HUES6 (cell line): ENCODE results near the gene ADAMTS19.
"Not testable (repeated sequence)": the region's sequence is repeated elsewhere in the genome, so short reads cannot be mapped to it uniquely, and the experiment has no call there.

Source experiments
- H3K27ac ChIP-seq: 2 replicates; pipeline ENCODE4 v1.7.0; 2013; ENCODE audit warnings: low read depth, mild to moderate bottlenecking, low read length, inconsistent platforms
- H3K27me3 ChIP-seq: 2 replicates; pipeline ENCODE4 v1.6.1; 2013; ENCODE audit warnings: low read length; ENCODE audit not compliant: control insufficient read depth, insufficient read depth
- H3K36me3 ChIP-seq: 2 replicates; pipeline ENCODE4 v1.6.1; 2013; ENCODE audit warnings: low read length; ENCODE audit not compliant: control insufficient read depth, insufficient read depth
- H3K4me1 ChIP-seq: 2 replicates; pipeline ENCODE4 v1.6.1; 2013; ENCODE audit warnings: low read length; ENCODE audit not compliant: control insufficient read depth, insufficient read depth
- H3K4me3 ChIP-seq: 2 replicates; pipeline ENCODE4 v1.5.1; 2013; ENCODE audit warnings: low read depth, low read length
- H3K9ac ChIP-seq: one replicate; pipeline ENCODE4 v1.6.1; 2013; ENCODE audit warnings: mild to moderate bottlenecking, low read length
- H3K9me3 ChIP-seq: 2 replicates; pipeline ENCODE4 v1.6.1; 2013; ENCODE audit warnings: low read depth, low read length; ENCODE audit not compliant: control insufficient read depth, insufficient read depth

ADAMTS19 gene

DNA sequence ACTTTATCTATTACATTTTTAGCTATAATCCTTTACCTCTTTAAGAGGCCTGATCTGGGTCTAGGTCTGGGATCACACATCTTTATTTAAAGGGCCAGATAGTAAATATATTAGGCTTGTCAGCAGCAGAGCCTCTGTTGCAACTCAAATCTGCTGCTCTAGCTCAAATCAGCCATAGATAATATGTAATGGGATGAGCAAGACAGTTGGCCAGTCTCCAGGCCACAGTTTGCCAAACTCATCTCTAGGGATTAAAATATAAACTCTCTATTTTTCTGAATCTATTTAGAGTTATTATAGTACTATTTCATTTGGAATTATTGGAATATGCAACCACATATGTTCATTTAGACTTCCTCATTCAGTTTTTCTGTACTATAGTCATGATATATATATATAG lies 171.9 kb downstream of the ADAMTS19 start:
- no peaks in the 10 kb centered on the region for H3K9me3 ChIP-seq
- H3K9ac ChIP-seq: no peak overlapping the region
- H3K36me3 ChIP-seq: no peaks in the 10 kb centered on the region
- H3K27me3 ChIP-seq: no peaks in the 10 kb centered on the region
- no peak overlapping the region for H3K27ac ChIP-seq
- no peak overlapping the region for H3K4me3 ChIP-seq
- H3K4me1 ChIP-seq: no peaks in the 10 kb centered on the region

GRCh38 chr5:129637501-129637900 lies 177.4 kb downstream of the ADAMTS19 start:
- H3K9me3 ChIP-seq, H3K4me1 ChIP-seq, H3K36me3 ChIP-seq, H3K4me3 ChIP-seq, H3K27ac ChIP-seq, H3K27me3 ChIP-seq, H3K9ac ChIP-seq: not testable (repeated sequence)

- no peaks in the 10 kb centered on the region for H3K36me3 ChIP-seq
- no peaks in the 10 kb centered on the region for H3K4me1 ChIP-seq
- H3K9ac ChIP-seq: no peak overlapping the region
- no peaks in the 10 kb centered on the region for H3K27me3 ChIP-seq
- H3K4me3 ChIP-seq: no peak overlapping the region
- H3K9me3 ChIP-seq: no peaks in the 10 kb centered on the region
- no peak overlapping the region for H3K27ac ChIP-seq
These were observed 179.2 kb downstream of the ADAMTS19 start for GRCh38 chr5:129639331-129639730.

GRCh38 chr5:129652349-129653056 lies 192.4 kb downstream of the ADAMTS19 start:
- Histone ChIP-seq H3K27ac (no peak overlapping the region), H3K4me1 (no peaks in the 10 kb centered on the region; the same call in 1 of the 2 replicates), H3K9me3 (no peaks in the 10 kb centered on the region), H3K9ac (no peak overlapping the region), H3K27me3 (no peaks in the 10 kb centered on the region), H3K36me3 (peaks cover 29% of the 10 kb centered on the region), H3K4me3 (no peak overlapping the region)

GRCh38 chr5:129653057-129653375 lies 192.9 kb downstream of the ADAMTS19 start:
- Histone ChIP-seq H3K27ac (no peak overlapping the region), H3K4me3 (no peak overlapping the region), H3K4me1 (no peaks in the 10 kb centered on the region; the same call in 1 of the 2 replicates), H3K27me3 (no peaks in the 10 kb centered on the region), H3K36me3 (peaks cover 29% of the 10 kb centered on the region), H3K9me3 (no peaks in the 10 kb centered on the region), H3K9ac (no peak overlapping the region)

- Histone ChIP-seq H3K9me3 (no peaks in the 10 kb centered on the region), H3K4me1 (no peaks in the 10 kb centered on the region; the same call in 1 of the 2 replicates), H3K27ac (no peak overlapping the region), H3K9ac (no peak overlapping the region), H3K36me3 (peaks cover 31% of the 10 kb centered on the region), H3K27me3 (no peaks in the 10 kb centered on the region), H3K4me3 (no peak overlapping the region)
These were observed 193.3 kb downstream of the ADAMTS19 start for GRCh38 chr5:129653442-129653841.

GRCh38 chr5:129656952-129657351 lies 196.9 kb downstream of the ADAMTS19 start:
- H3K27me3 ChIP-seq: no peaks in the 10 kb centered on the region
- H3K4me1 ChIP-seq: no peaks in the 10 kb centered on the region; the same call in 1 of the 2 replicates
- H3K4me3 ChIP-seq: no peak overlapping the region
- peaks cover 28% of the 10 kb centered on the region for H3K36me3 ChIP-seq
- H3K9ac ChIP-seq: no peak overlapping the region
- H3K9me3 ChIP-seq: no peaks in the 10 kb centered on the region
- no peak overlapping the region for H3K27ac ChIP-seq

DNA sequence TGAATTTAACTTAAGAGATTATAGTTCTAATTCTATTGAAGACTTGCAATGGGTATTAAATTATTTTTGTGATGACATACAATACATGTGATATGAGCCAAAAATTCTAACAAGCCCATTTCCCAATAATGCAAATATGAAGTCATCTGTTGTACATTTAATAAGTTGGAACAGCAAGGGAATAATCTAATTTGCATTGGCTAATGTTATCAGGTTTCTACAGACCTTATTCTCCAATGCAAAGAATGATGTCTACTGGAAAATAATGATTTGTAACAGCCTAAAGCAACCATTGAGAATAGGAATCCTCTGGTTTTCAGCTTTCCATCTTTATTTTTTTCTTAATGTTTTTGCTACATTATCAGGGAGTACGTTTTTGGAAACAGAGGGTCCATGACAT lies 198.7 kb downstream of the ADAMTS19 start:
- Histone ChIP-seq H3K27me3 (no peaks in the 10 kb centered on the region), H3K9me3 (no peaks in the 10 kb centered on the region), H3K36me3 (peaks cover 28% of the 10 kb centered on the region), H3K4me1 (no peaks in the 10 kb centered on the region; the same call in 1 of the 2 replicates), H3K27ac (no peak overlapping the region), H3K9ac (no peak overlapping the region), H3K4me3 (no peak overlapping the region)

DNA sequence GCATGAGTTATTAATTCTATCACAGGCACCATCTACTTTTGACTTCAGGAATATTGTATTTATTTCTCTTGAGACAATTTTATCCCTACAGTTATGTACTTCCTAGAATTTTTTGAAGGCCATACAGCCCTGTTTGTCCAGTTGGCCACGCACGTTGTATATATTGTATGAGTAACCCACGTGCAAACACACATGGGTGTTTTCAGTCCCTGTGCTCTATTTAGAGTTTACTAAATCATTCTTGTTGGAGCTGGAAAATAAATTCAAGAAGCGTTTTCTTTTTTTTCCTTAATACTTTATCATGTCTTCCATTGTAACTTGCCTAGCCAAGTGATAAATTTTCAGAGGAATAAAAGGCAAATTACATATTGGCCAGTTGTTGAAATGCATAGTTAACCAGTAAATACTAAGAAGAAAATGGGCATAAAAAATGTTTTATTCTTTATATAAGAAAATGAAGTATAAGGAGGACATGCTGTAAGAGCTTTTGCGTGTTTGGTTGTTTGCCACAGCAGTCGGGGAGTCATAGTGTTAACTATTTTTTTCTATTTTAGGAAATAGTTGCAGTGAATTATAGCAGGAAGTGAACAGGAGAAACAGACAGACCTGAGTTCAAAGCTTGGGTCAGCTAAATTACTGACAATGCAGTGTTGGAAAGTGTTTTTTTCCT lies 201.4 kb downstream of the ADAMTS19 start:
- H3K9ac ChIP-seq: no peak overlapping the region
- H3K27me3 ChIP-seq: no peaks in the 10 kb centered on the region
- H3K9me3 ChIP-seq: no peaks in the 10 kb centered on the region
- no peaks in the 10 kb centered on the region; the same call in 1 of the 2 replicates for H3K4me1 ChIP-seq
- no peak overlapping the region for H3K27ac ChIP-seq
- H3K4me3 ChIP-seq: no peak overlapping the region
- H3K36me3 ChIP-seq: peaks cover 18% of the 10 kb centered on the region; the same call in 1 of the 2 replicates

- Histone ChIP-seq H3K4me1 (no peaks in the 10 kb centered on the region; the same call in 1 of the 2 replicates), H3K36me3 (peaks cover 22% of the 10 kb centered on the region)
These were observed 204.3 kb downstream of the ADAMTS19 start for GRCh38 chr5:129664336-129664937.

GRCh38 chr5:129670957-129671500 lies 210.9 kb downstream of the ADAMTS19 start:
- no peak overlapping the region for H3K27ac ChIP-seq

More at GRCh38 chr5:129664336-129664937, 204.3 kb downstream of the ADAMTS19 start:
- peaks cover 9% of the 10 kb centered on the region; the same call in 1 of the 2 replicates for H3K9me3 ChIP-seq
- no peaks in the 10 kb centered on the region for H3K27me3 ChIP-seq
- no peak overlapping the region for H3K27ac ChIP-seq
- H3K9ac ChIP-seq: no peak overlapping the region
- no peak overlapping the region for H3K4me3 ChIP-seq

More at GRCh38 chr5:129670957-129671500, 210.9 kb downstream of the ADAMTS19 start:
- Histone ChIP-seq H3K27me3 (no peaks in the 10 kb centered on the region), H3K4me3 (no peak overlapping the region), H3K9me3 (peaks cover 9% of the 10 kb centered on the region; the same call in 1 of the 2 replicates), H3K4me1 (no peaks in the 10 kb centered on the region; the same call in 1 of the 2 replicates), H3K36me3 (peaks cover 16% of the 10 kb centered on the region), H3K9ac (no peak overlapping the region)
